Measurements from ENCODE around the gene HIVEP1.
"Not testable (repeated sequence)": the region's sequence is repeated elsewhere in the genome, so short reads cannot be mapped to it uniquely, and the experiment has no call there.

GRCh38 chr6:12155769-12156168 lies 143.7 kb downstream of the HIVEP1 start:
- not testable (repeated sequence) for TF ChIP-seq POLR2A, POLR2AphosphoS5 (IDR thresholded peaks at IDR 0.05)
- TF ChIP-seq, protein P1, sequence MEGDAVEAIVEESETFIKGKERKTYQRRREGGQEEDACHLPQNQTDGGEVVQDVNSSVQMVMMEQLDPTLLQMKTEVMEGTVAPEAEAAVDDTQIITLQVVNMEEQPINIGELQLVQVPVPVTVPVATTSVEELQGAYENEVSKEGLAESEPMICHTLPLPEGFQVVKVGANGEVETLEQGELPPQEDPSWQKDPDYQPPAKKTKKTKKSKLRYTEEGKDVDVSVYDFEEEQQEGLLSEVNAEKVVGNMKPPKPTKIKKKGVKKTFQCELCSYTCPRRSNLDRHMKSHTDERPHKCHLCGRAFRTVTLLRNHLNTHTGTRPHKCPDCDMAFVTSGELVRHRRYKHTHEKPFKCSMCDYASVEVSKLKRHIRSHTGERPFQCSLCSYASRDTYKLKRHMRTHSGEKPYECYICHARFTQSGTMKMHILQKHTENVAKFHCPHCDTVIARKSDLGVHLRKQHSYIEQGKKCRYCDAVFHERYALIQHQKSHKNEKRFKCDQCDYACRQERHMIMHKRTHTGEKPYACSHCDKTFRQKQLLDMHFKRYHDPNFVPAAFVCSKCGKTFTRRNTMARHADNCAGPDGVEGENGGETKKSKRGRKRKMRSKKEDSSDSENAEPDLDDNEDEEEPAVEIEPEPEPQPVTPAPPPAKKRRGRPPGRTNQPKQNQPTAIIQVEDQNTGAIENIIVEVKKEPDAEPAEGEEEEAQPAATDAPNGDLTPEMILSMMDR (IDR thresholded peaks at IDR 0.05), result not testable (repeated sequence)
